HPDE6-E6E7 (cell line): ENCODE results near the gene GRAMD2B.

Experiments used
- DNase-seq: peaks from one replicate; pipeline ENCODE4 v3.0.0; 2011; ENCODE audit warnings: missing footprints; ENCODE audit errors: extremely low spot score

The GRAMD2B gene

DNA sequence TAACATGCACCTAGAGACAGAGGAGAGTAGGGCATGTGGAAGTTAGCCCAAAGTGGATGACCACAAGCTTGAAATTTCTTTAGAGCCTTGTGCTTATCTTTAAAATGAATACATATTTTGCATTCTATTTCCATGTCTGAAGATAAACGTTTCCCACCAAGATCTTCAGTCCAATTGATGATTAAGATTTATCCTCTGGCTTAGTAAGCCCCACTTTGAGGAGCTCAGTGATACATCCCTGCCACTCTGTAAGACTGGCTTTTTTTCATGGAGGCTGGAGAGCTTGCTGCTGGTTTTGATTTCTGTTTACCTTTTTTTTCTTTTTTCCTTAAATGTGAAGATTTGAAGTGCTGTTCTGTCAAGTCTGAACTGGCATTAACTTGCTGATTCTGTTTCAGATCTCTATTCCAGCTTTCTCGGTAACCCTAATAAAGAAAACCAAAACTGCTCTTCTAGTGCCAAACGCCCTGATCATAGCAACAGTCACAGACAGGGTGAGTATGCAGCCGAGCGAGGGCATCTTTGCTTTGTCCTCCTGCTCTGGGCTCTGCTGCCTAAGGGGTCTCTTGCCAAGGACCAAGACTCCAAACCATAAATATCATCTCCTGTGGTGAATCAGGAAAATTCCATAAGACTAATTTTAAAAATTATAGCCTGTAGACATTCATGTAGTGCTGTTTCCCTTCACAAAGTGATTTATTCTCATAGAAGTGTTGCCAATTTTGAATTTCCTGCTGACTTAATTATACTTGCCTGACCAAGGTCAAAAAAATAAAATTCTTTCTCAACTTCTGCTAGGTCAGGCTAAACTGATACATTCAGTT lies 54.3 kb downstream of the GRAMD2B start:
- DNase-seq: no peak

DNA sequence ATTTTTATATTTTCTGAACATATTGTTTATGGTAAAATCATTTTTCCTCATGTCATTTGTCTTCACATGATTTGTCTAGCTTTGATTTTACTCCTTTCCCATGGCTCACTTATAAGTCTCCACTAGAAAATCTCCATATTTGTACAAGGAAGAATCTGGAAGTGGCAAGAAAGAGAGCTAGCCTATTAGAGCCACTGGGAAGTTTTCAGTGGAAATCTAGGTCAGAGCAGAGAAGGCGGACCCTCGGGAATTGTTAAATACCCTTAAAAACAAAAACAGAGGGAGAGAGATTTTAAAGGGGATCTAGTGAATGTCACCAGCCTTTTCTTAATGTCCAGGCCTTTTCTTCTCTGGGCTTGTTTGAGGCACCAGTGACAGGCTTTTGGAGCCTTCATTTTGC lies 56.6 kb downstream of the GRAMD2B start:
- DNase-seq: no peak

DNA sequence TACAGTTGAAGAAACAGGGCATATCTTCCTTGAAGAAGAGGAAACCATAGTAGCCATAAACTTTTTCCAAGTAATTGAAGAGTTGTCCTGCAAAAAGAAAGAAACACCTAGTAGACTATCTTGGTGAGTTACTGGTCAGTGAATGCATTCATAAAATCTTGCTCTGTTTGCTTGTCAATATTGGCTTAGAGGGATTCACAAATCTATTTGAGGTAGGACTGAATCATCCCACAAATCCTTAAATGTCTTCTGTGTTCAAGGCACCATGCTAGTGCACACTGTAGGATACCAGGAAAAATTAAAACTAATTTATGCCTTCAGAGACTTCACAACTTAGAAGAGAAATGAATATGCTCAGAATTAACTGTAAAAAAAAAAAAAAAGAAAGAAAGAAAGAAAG lies 57.6 kb downstream of the GRAMD2B start:
- no peak for DNase-seq

DNA sequence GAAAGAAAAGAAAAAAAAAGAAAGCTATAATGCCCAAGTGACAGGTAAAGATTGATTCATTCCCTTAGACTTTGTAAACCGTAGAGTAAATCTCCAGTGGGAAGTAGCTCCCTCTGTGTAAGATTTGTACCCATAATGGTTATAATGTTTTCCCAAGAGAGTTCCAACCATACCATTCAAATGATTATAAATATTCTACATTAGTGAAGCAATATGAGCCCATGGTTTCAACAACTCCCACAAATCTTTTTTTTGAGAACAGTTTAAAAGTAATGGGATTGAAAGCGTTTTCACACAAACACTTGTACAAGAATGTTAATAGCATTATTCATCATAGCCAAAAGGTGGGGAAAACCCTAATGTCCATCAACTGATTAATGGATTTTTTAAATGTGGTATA lies 58.0 kb downstream of the GRAMD2B start:
- DNase-seq: no peak

DNA sequence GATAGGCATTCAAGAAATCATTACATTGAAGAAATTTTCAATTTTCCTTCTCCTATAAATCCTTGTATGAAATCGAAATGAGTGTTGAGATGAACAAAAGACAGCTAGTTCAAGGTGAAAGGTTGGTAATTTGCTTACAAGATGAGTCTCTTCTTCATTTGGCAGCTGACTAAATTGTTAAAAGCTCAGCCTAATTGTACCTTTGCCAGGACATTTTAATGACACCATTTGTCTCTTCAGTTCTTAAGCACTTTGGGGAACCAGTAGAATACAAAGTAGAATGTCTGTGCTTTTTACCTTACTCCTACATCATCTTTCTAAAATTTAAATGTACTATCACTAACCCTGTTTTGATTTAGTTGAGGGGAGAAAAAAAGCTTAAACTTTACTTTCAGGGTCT lies 59.4 kb downstream of the GRAMD2B start:
- no peak for DNase-seq

DNA sequence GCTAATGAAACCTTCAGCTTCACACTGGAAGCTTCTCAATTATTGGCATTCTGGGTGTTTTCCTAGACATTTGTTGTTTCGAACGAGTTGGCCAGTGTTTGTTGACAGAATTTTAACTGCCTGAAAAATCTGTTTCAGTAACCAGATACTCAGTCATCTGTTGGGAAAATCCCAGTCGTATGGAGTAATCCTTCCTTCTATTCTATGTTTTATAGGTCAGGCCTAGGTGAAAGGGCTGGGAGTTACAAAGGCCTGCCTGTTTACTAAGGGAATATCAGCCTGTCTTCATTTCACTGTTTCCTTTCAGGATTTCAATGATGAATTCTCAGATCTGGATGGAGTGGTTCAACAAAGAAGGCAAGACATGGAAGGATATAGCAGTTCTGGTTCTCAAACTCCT lies 59.9 kb downstream of the GRAMD2B start:
- DNase-seq: no peak

DNA sequence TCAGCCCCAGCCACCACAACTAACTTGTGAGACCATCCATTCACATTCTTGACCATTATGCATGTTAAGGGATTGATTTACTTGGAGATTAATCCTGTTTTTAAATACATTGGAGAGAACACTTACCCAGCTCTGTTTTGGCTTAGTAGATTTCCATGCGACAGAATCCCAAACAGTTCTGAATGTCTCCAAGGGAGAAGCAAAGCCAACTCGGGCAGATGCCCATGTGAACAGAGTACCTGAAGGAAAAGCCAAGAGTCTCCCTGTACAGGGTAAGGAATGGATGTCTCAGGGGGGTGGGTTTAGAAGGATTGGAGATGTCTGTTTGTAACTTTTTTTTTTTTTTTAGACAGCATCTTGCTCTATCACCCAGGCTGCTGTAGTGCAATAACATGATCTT lies 61.0 kb downstream of the GRAMD2B start:
- DNase-seq: no peak

DNA sequence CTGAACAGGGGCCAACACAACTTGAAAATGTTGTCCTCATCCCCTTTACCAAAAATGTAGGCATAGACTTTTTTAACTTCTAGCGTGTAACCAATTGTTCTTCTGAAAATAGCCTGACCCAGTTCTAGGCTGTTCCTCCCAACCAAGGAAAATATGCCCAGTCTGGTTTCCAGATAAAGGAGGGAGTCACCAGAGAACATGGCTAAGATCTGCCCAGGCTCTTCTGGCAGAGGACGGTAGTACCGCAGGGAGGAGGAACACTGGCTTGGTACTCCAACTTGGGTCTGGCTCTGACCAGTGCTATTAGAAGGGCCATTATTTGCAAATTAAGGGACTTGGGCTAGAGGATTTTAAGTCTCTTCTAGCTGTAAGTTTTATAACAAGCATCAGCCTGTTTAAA lies 63.1 kb downstream of the GRAMD2B start:
- DNase-seq: no peak

DNA sequence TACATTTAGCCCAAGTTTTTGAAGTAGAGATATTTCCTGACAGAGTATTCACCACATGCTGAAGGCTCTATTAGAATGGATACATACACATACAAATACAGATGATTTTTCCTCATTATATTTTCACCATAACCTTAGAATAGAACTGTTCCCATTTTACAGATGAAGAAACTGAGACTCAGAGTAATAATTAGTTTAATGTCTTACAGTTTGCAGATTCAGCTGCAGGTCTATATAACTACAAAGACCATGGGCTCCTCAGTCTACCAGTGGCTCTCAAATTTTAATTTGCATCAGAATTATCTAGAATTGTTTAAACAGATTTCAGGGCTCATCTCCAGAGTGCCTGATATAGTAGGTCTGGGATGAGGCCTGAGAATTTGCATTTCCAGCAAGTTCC lies 64.4 kb downstream of the GRAMD2B start:
- DNase-seq: no peak

DNA sequence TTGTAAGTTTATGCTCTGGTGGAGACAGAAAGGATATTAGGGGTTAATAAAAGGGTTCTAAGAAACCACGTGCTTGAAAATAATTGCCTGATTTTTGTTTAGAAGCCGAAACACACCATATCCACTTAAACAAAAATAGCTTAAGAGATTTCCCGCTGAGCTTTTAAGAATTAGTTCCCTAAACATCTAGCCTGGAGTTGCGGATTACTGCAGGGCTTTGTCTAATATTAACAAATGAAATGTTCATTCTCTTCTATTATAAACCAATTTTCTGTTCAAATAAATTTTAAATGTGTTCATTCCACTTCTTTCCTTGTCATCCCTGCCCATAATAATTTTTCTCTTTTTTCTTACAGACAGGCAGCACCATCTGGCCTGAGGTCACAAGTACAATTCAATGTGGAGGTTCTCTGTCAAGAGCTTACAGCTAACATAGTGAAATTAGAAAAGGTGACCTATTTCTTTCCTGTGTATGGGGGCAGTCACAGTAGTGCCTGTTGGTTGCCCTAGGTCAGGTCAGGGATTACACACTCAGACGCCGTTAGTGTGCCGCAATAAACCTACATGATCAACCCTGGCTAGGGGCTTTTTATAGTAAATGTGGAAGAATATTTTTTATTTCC lies 65.3 kb downstream of the GRAMD2B start:
- no peak for DNase-seq

DNA sequence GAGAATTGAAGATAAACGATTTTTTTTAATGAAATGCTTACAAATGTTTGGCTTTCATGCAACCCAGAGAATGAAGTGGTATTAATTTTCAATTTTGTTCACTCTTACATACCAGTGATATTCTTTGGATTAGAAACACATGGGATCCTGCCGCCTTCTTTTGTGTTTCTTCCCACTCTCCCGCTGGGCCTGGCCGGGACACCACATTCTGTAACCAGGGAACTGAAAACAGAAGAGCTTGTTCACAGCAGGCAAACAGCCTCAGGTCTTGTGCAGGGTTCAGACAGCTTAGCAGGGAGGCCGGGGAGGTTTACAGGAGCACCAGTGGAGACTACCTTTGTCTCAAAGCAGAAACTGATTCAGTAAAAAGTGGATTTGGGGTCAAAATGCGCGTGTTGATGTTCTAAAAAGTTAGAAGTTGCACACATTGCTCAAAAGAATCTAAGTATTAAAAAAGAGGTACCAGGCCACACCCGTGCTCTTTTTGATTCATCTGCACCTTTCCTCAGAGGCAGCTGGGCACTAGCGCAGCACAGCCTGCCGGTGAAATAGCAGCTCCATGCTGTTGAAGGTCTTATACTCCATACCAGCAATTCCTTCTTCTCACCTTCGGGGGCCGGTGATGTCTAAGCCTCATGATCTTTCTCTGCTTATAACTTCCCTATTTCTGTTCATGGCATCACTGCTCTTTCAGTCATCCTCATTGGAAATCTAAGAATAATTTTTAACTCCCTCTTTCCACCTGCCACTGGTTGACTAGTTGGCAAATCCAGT lies 67.1 kb downstream of the GRAMD2B start:
- DNase-seq: no peak

DNA sequence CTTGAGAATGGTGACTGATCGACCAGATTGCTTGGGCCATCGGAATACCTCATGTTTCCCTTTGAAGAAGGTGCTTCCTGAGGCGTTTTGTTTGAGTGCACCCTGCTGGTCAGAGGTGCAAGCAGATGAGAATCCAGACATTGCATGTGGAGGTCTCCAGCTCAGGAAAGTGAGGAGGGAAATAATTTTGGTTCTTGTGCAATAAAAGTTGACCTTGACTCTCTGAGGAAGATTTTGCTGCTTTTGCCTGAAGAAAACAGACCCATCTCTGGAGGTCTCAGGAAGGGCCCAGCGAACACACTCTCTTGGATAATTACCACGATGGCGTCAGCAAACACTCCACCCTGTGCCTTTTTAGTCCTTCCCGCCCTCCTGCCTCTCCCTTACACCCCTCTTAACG lies 69.7 kb downstream of the GRAMD2B start:
- no peak for DNase-seq

DNA sequence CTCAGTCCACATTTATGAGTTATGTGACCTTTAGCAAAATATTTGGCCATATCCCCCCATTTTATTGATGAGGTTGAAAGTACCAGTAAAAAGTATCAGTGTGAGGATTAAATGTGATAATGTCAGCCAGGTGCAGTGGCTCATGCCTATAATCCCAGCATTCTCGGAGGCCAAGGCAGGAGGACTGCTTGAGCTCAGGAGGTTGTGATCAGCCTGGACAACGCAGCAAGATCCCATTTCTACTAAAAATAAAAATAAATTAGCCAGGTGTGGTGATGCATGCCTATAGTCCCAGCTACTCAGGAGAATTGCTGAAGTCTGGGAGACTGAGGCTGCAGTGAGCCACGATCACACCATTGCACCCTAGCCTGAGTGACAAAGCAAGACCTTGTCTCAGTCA lies 71.2 kb downstream of the GRAMD2B start:
- DNase-seq: no peak

DNA sequence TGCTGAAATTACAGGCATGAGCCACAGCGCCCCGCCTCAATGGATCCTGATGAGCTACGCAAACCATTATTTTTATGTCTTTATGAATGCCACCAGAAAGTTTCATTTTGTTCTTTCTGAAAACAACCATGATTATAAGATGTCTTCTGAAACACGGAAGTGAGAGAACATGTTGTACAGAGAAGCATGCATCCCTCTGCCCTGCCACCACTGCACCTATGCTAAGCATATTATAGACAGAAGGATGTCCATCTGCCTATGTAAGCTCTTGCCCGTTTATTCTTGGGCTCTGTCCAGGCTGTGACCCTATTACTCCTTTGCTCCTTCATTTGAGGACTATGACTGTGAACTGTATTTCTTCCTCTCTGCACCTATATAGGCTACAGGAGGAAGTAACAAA lies 74.3 kb downstream of the GRAMD2B start:
- DNase-seq: no peak

DNA sequence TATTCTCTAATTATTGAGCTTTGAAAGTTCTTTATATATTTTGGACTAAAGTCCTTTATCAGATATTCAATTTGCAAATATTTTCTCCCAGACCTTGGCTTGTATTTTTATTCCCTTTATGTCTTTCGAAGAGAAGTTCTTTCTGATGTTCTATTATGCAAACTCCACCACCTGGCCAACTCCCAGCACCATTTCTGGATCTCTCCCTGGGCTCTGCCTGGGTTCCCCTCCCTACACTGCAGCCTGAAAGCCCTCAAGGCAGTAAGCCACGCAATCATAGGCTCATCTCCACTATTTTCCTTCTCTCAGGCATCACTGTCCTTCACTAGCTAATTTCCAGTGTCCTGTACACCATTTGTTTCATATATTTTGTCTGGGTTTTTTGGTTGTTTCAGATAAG lies 76.1 kb downstream of the GRAMD2B start:
- DNase-seq: no peak

DNA sequence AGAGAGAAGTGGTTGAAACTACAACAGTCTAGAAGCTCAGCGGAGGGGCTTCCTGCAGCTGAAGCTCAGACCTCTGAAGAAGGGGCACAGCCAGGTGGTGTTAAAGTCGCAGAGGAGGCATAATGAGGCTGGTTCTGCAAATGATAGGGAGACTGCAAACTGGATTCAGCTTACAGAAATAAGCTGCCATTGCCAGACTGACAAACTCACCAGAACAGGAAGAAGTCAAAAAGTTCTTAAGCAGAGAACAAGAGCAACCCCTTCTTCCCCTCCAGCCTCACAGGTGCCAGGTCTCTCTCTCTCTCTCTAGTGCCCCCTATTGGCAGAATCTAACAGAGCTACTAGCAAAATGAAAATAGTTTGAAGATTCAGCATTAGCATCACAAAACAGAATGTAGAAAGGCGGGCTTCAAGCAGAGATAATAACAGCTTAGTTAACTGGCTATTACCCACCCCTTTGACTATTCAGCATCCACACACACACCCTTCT lies 76.7 kb downstream of the GRAMD2B start:
- no peak for DNase-seq

DNA sequence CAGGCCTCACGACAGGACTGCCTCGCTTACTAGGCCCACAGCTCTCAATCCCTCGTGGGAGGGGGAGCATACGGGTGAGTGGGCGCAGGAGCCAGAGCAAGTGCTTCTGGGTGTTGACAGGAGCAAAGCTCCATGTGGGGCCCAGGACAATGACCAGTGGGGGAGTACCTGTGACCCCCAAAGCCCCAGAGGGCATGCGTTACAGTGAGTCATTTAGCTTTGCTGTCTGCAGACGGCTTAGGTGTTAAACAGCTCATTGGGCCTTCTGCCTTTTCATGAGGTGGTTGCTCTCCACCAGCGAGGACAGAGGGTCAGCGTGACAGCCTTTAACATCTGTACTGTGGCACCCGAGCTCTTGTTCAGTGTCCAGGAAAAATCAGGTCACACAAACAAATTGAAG lies 78.2 kb downstream of the GRAMD2B start:
- no peak for DNase-seq

DNA sequence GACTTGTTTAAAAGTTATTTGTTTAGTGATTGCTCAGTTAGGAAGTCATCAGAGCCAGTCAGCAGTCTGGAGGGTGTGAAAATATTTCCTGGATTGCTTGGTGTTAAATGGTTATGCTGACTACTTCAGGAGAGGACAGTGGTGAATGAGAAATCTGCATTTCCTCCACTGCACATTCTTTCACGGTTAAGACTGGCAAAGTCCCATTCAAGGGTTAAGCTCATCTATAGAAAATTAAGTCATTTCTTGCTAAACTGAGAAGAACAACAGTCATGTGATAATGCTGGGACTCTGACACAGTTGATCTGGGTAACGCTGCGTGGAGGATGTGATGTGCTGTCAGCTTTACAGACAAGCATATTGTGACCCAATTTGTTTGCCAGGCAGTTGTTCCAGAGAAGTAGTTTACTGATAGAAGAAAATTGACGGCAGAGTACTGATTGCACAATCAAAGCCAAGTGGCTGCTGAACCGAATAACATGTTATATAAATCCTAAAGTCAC lies 80.4 kb downstream of the GRAMD2B start:
- no peak for DNase-seq

DNA sequence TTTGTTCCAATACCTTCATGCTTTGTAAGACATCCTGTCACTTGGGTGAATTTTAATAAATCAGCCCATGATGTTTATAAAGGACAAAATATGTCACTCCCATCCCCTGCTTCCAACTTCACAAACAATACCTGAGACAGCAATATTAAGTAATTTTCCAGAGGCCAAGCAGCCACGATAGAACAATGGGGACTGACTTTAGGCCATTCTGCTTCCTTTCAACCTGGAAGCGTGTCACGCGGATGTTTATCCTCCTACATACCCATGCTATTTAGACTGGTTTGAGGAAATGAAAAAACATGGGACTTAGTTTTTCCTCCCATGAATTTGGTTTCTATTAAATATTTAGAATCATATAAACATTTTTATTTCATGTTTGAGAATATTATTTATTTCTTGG lies 82.9 kb downstream of the GRAMD2B start:
- DNase-seq: no peak

DNA sequence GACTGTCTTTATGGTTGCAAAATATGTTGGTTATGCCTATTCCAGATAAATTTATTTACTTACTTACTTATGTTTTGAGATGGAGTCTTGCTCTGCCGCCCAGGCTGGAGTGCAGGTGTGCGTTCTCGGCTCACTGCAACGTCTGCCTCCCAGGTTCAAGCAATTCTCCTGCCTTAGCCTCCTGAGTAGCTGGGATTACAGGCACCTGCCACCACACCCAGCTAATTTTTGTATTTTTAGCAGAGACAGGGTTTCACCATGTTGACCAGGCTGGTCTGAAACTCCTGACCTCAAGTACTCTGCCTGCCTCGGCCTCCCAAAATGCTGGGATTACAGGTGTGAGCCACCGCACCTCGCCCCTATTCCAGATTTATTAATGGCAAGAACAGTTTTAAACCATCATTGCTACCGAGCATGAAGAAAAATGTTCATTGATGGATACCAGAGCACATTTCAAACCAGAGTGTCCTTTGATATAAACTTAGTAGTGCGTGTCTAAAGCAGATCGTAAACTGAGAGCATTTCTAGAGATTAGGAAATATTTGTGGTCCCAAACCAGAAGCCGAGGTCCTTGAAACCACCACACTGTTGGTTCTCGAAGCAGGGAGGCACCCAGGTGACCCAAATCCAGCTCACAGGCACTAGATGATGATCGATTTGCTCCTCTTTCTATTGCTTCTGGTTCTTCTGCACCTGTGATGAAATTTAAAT lies 85.2 kb downstream of the GRAMD2B start:
- DNase-seq: no peak

DNA sequence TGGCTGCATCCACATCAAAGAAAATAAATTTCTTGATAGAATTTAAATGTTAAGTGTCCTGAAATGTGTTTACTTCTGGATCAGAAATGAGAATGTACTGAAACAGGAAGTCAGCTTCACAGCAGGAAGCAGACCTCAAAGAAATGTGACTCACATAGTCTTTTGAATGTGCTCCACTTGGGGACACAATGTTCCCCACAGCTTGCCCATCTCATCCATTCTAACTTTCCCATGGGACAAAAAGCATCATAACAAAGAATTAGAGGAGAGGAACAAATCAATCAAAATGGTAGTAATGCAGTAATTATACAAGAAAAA lies 85.7 kb downstream of the GRAMD2B start:
- no peak for DNase-seq

DNA sequence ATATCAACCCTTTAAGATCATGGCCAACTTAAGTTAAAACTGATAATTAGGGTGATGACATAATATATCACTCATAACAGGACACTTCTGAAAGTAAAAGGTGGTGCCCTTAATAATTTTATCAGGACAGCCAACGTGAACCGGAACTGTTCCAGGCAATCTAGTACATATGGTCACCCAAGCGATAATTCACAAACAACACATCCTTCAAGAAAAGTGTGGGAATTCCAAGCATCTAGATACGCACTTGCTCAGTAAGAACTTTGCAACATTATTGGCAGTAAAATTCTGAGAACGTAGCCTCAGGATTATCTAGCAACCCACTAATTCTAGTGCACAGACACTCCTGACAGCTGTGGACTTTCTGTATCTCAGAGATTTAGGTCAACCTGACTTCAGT lies 86.1 kb downstream of the GRAMD2B start:
- no peak for DNase-seq
